Effector memory CD8-positive, alpha-beta T cell (primary cell): ENCODE data around the gene DNAJC3.
"Not testable (repeated sequence)": the region's sequence is repeated elsewhere in the genome, so short reads cannot be mapped to it uniquely, and the experiment has no call there.

Experiments used
- ATAC-seq: fragments of 150-1000 bp; cut with Tn5 transposase; replicated peaks from 2 replicates; pipeline ENCODE4 v1.10.0; 2021; ENCODE audit warnings: mild to moderate bottlenecking, moderate library complexity
- DNase-seq, 3 experiments: peaks; one replicate each; pipeline ENCODE4 v3.0.0; 2021
- H3K27ac Mint-ChIP-seq, 2 donors: one replicate each; pipeline ENCODE4 v1.8.0; 2022; ENCODE audit warnings: mild to moderate bottlenecking in 2 of 2, mixed read lengths in 2 of 2, moderate library complexity in 2 of 2
- H3K27me3 Mint-ChIP-seq, 2 donors: one replicate each; pipeline ENCODE4 v1.8.0; 2022; ENCODE audit warnings: mixed read lengths in 2 of 2
- H3K36me3 Mint-ChIP-seq: one replicate; pipeline ENCODE4 v1.8.0; 2022; ENCODE audit warnings: mild to moderate bottlenecking, moderate library complexity, mixed read lengths; ENCODE audit not compliant: insufficient read depth
- H3K4me1 Mint-ChIP-seq, 2 donors: one replicate each; pipeline ENCODE4 v1.8.0; 2022; ENCODE audit warnings: low read depth in 2 of 2, mixed read lengths in 2 of 2
- H3K4me3 Mint-ChIP-seq, 2 donors: one replicate each; pipeline ENCODE4 v1.8.0; 2022; ENCODE audit warnings: mild to moderate bottlenecking in 2 of 2, mixed read lengths in 2 of 2, moderate library complexity in 2 of 2
- H3K9me3 Mint-ChIP-seq, 2 donors: one replicate each; pipeline ENCODE4 v1.8.0; 2022; ENCODE audit warnings: mixed read lengths in 2 of 2

Gene DNAJC3

GRCh38 chr13:95783747-95784146 lies 106.8 kb downstream of the DNAJC3 start:
- H3K27me3 Mint-ChIP-seq: no peaks in the 10 kb centered on the region
- H3K9me3 Mint-ChIP-seq: no peaks in the 10 kb centered on the region
- ATAC-seq (no peak), DNase-seq (no peak)
- no peak overlapping the region for H3K27ac Mint-ChIP-seq
- H3K4me1 Mint-ChIP-seq: peaks cover 0 to 4% of the 10 kb centered on the region in 2 donors
- peaks cover 30% of the 10 kb centered on the region for H3K36me3 Mint-ChIP-seq
- H3K4me3 Mint-ChIP-seq: no peak overlapping the region

- H3K27me3 Mint-ChIP-seq: no peaks in the 10 kb centered on the region
- H3K4me3 Mint-ChIP-seq: no peak overlapping the region
- no peaks in the 10 kb centered on the region for H3K9me3 Mint-ChIP-seq
- DNase-seq (no peak), ATAC-seq (no peak)
- H3K36me3 Mint-ChIP-seq: peaks cover 34% of the 10 kb centered on the region
- H3K4me1 Mint-ChIP-seq: peaks cover 0 to 4% of the 10 kb centered on the region in 2 donors
- no peak overlapping the region for H3K27ac Mint-ChIP-seq
These were observed 107.4 kb downstream of the DNAJC3 start for GRCh38 chr13:95784161-95784899.

- no peaks in the 10 kb centered on the region for H3K27me3 Mint-ChIP-seq
- H3K4me3 Mint-ChIP-seq: no peak overlapping the region
- H3K4me1 Mint-ChIP-seq: peaks cover 0 to 4% of the 10 kb centered on the region in 2 donors
- no peak for ATAC-seq
- no peak overlapping the region for H3K27ac Mint-ChIP-seq
- no peaks in the 10 kb centered on the region for H3K9me3 Mint-ChIP-seq
- DNase-seq: no peak
- peaks cover 37% of the 10 kb centered on the region for H3K36me3 Mint-ChIP-seq
These were observed 108.0 kb downstream of the DNAJC3 start for GRCh38 chr13:95784900-95785290.

- Mint-ChIP-seq H3K27me3 (no peaks in the 10 kb centered on the region), H3K9me3 (no peaks in the 10 kb centered on the region)
These were observed 110.6 kb downstream of the DNAJC3 start for GRCh38 chr13:95787356-95788099.

GRCh38 chr13:95788100-95788463 lies 111.1 kb downstream of the DNAJC3 start:
- Mint-ChIP-seq H3K27ac (no peak overlapping the region), H3K9me3 (no peaks in the 10 kb centered on the region), H3K4me1 (peaks cover 0 to 2% of the 10 kb centered on the region in 2 donors), H3K4me3 (no peak overlapping the region), H3K36me3 (peaks cover 38% of the 10 kb centered on the region), H3K27me3 (no peaks in the 10 kb centered on the region)
- DNase-seq (no peak), ATAC-seq (no peak)

More at GRCh38 chr13:95787356-95788099, 110.6 kb downstream of the DNAJC3 start:
- ATAC-seq (no peak), DNase-seq (no peak)
- Mint-ChIP-seq H3K4me1 (peaks cover 0 to 4% of the 10 kb centered on the region in 2 donors), H3K27ac (no peak overlapping the region), H3K4me3 (no peak overlapping the region), H3K36me3 (peaks cover 40% of the 10 kb centered on the region)

- not testable (repeated sequence) for H3K4me1 Mint-ChIP-seq, ATAC-seq, H3K9me3 Mint-ChIP-seq, H3K27ac Mint-ChIP-seq, H3K4me3 Mint-ChIP-seq, DNase-seq, H3K27me3 Mint-ChIP-seq
- peaks cover 42% of the 10 kb centered on the region for H3K36me3 Mint-ChIP-seq
These were observed 112.4 kb downstream of the DNAJC3 start for GRCh38 chr13:95789315-95789714.

GRCh38 chr13:95791084-95791722 lies 114.3 kb downstream of the DNAJC3 start:
- Mint-ChIP-seq H3K4me1 (no peaks in the 10 kb centered on the region), H3K4me3 (no peak overlapping the region), H3K9me3 (no peaks in the 10 kb centered on the region), H3K27ac (no peak overlapping the region), H3K36me3 (peaks cover 38% of the 10 kb centered on the region), H3K27me3 (no peaks in the 10 kb centered on the region)
- DNase-seq: no peak
- no peak for ATAC-seq

GRCh38 chr13:95793018-95793555 lies 116.1 kb downstream of the DNAJC3 start:
- H3K4me1 Mint-ChIP-seq: no peaks in the 10 kb centered on the region
- no peaks in the 10 kb centered on the region for H3K27me3 Mint-ChIP-seq
- ATAC-seq (no peak), DNase-seq (no peak)
- H3K27ac Mint-ChIP-seq: no peak overlapping the region
- no peak overlapping the region for H3K4me3 Mint-ChIP-seq
- H3K36me3 Mint-ChIP-seq: peaks cover 25% of the 10 kb centered on the region
- no peaks in the 10 kb centered on the region for H3K9me3 Mint-ChIP-seq

GRCh38 chr13:95793781-95794180 lies 116.8 kb downstream of the DNAJC3 start:
- ATAC-seq: no peak
- DNase-seq: no peak
- Mint-ChIP-seq H3K4me3 (no peak overlapping the region), H3K27me3 (no peaks in the 10 kb centered on the region), H3K27ac (no peak overlapping the region), H3K9me3 (no peaks in the 10 kb centered on the region), H3K36me3 (peaks cover 24% of the 10 kb centered on the region), H3K4me1 (no peaks in the 10 kb centered on the region)

- DNase-seq (no peak), ATAC-seq (no peak)
- H3K27me3 Mint-ChIP-seq: peaks cover 0 to 5% of the 10 kb centered on the region in 2 donors
- H3K27ac Mint-ChIP-seq: no peak overlapping the region
- no peaks in the 10 kb centered on the region for H3K9me3 Mint-ChIP-seq
- no peak overlapping the region for H3K4me3 Mint-ChIP-seq
- peaks cover 13% of the 10 kb centered on the region for H3K36me3 Mint-ChIP-seq
- no peaks in the 10 kb centered on the region for H3K4me1 Mint-ChIP-seq
These were observed 120.1 kb downstream of the DNAJC3 start for GRCh38 chr13:95797016-95797415.

GRCh38 chr13:95800436-95800835 lies 123.5 kb downstream of the DNAJC3 start:
- no peak overlapping the region for H3K27ac Mint-ChIP-seq
- no peaks in the 10 kb centered on the region for H3K9me3 Mint-ChIP-seq
- DNase-seq (no peak), ATAC-seq (no peak)
- H3K4me1 Mint-ChIP-seq: no peaks in the 10 kb centered on the region
- no peaks in the 10 kb centered on the region for H3K36me3 Mint-ChIP-seq
- no peak overlapping the region for H3K4me3 Mint-ChIP-seq
- peaks cover 0 to 15% of the 10 kb centered on the region in 2 donors for H3K27me3 Mint-ChIP-seq

GRCh38 chr13:95801825-95802224 lies 124.9 kb downstream of the DNAJC3 start:
- ATAC-seq: no peak
- H3K4me1 Mint-ChIP-seq: no peaks in the 10 kb centered on the region
- no peak overlapping the region for H3K4me3 Mint-ChIP-seq

GRCh38 chr13:95805921-95806320 lies 129.0 kb downstream of the DNAJC3 start:
- Mint-ChIP-seq H3K9me3 (no peaks in the 10 kb centered on the region), H3K27me3 (peaks cover 31 to 53% of the 10 kb centered on the region in 2 donors), H3K4me3 (no peak overlapping the region), H3K27ac (no peak overlapping the region), H3K4me1 (no peaks in the 10 kb centered on the region), H3K36me3 (no peaks in the 10 kb centered on the region)
- no peak for ATAC-seq
- DNase-seq: no peak

More at GRCh38 chr13:95801825-95802224, 124.9 kb downstream of the DNAJC3 start:
- Mint-ChIP-seq H3K27ac (no peak overlapping the region), H3K27me3 (peaks cover 0 to 26% of the 10 kb centered on the region in 2 donors), H3K9me3 (no peaks in the 10 kb centered on the region), H3K36me3 (no peaks in the 10 kb centered on the region)
- no peak for DNase-seq
